NCI-H69 (cell line): ENCODE results near the gene PYGO2.
"Not testable (repeated sequence)": the region's sequence is repeated elsewhere in the genome, so short reads cannot be mapped to it uniquely, and the experiment has no call there.

Experiments
- DNase-seq: peaks from one replicate; lab custom pipeline; 2025; lab: John Stamatoyannopoulos, UW

Gene PYGO2

GRCh38 chr1:155000411-155000725 lies 38.8 kb upstream of the PYGO2 start:
- no peak for DNase-seq

GRCh38 chr1:154999571-155000410 lies 38.2 kb upstream of the PYGO2 start:
- peak; percentile 85 for DNase-seq

- DNase-seq = peak; percentile 84
These were observed 37.4 kb upstream of the PYGO2 start for GRCh38 chr1:154998818-154999570.

GRCh38 chr1:154998201-154998780 lies 36.7 kb upstream of the PYGO2 start:
- DNase-seq = no peak

- no peak for DNase-seq
These were observed 35.6 kb upstream of the PYGO2 start for GRCh38 chr1:154996966-154997701.

GRCh38 chr1:154995301-154995983 lies 33.9 kb upstream of the PYGO2 start:
- DNase-seq = peak; percentile 45

- no peak for DNase-seq
These were observed 33.0 kb upstream of the PYGO2 start for GRCh38 chr1:154994591-154994990.

- DNase-seq = no peak
These were observed 32.6 kb upstream of the PYGO2 start for GRCh38 chr1:154994269-154994587.

GRCh38 chr1:154993572-154994268 lies 32.1 kb upstream of the PYGO2 start, which contains the start of gene LENEP:
LENEP (plus strand) TSS chr1:154993586; CDS start chr1:154993608, 22 bp downstream.
- DNase-seq = no peak

GRCh38 chr1:154992721-154993571 lies 31.4 kb upstream of the PYGO2 start:
- DNase-seq = peak; percentile 58

GRCh38 chr1:154990276-154990675 lies 28.7 kb upstream of the PYGO2 start:
- no peak for DNase-seq

- no peak for DNase-seq
These were observed 27.7 kb upstream of the PYGO2 start for GRCh38 chr1:154989195-154989860.

GRCh38 chr1:154988058-154988954 lies 26.7 kb upstream of the PYGO2 start:
- no peak for DNase-seq

- DNase-seq = no peak
These were observed 25.7 kb upstream of the PYGO2 start for GRCh38 chr1:154987326-154987725.

GRCh38 chr1:154986736-154987135 lies 25.2 kb upstream of the PYGO2 start:
- not testable (repeated sequence) for DNase-seq

- DNase-seq = peak; percentile 45
These were observed 22.3 kb upstream of the PYGO2 start for GRCh38 chr1:154983776-154984466.

GRCh38 chr1:154982897-154983648 lies 21.5 kb upstream of the PYGO2 start, which contains the start of gene FLAD1:
FLAD1 (plus strand) TSS chr1:154983344; CDS start chr1:154983695, 351 bp downstream.
- peak; percentile 100 for DNase-seq
